HG03039 (cell line): ENCODE results near the gene PCDHB13.
"Not testable (repeated sequence)": the region's sequence is repeated elsewhere in the genome, so short reads cannot be mapped to it uniquely, and the experiment has no call there.

Source experiments
- ATAC-seq: cut with Tn5 transposase; IDR thresholded peaks from one replicate; pipeline ENCODE4 v1.9.1; 2021; ENCODE audit warnings: mild to moderate bottlenecking, moderate library complexity; ENCODE audit not compliant: unreplicated experiment

PCDHB13 gene

GRCh38 chr5:141213656-141214339 is at the start of gene PCDHB13:
TSS of gene PCDHB13 (plus strand) at chr5:141213919. CDS start at chr5:141214124, 205 bp downstream.
- not testable (repeated sequence) for ATAC-seq

DNA sequence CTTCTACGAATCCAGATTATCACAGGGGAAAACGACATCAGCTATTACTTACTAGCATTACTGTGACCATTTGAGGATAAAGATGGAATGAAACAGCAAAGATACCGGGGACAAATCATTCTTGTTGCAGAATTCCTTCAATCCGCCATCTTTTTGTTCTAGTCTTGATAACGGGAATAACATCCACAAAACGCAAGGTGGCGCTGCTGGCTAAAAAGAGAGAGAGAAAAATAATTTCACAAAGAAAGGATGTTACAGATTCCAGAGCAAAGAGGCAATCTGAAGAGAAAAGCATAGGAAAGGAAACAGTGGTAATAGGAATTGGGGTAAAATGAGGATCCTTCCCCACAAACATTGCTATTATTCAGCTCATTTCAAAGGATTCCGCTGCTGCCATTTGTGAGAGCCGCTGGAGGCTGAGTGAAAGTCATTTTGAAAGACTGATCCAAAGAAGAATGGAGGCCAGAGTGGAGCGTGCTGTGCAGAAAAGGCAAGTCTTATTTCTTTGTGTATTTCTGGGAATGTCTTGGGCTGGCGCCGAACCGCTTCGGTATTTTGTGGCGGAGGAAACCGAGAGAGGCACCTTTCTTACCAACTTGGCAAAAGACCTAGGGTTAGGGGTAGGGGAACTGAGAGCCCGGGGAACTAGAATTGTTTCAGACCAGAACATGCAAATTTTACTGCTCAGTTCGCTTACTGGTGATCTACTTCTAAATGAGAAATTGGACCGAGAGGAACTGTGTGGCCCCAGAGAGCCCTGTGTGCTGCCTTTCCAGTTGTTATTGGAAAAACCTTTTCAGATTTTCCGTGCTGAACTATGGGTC is 41.1 kb upstream of the PCDHB13 start, which contains the start of gene PCDHB7:
PCDHB7 (plus strand) TSS at position 264 of the 824 bp plus-strand sequence; CDS start at position 456, 192 bp downstream.
- ATAC-seq = no peak

- not testable (repeated sequence) for ATAC-seq
Measured at GRCh38 chr5:141174291-141175104, 39.2 kb upstream of the PCDHB13 start.

DNA sequence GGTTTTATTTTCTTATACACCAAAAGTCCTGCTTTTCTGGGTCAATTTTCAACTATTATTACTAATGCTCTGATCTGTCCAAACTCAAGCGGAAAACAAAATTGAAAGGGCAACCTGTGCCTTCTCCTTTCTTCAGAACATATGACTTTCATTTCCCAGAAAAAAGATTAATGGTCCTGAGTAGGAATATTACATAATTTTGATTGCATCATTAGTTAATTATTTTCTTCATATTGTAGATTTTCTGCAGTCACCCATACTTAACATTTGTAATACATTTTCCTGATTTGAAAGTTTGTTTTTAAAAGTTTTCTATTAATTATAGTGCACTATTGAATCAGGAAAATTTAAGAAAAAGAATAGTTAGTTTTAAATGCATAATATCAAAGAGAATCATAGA is 37.8 kb upstream of the PCDHB13 start:
- no peak for ATAC-seq

DNA sequence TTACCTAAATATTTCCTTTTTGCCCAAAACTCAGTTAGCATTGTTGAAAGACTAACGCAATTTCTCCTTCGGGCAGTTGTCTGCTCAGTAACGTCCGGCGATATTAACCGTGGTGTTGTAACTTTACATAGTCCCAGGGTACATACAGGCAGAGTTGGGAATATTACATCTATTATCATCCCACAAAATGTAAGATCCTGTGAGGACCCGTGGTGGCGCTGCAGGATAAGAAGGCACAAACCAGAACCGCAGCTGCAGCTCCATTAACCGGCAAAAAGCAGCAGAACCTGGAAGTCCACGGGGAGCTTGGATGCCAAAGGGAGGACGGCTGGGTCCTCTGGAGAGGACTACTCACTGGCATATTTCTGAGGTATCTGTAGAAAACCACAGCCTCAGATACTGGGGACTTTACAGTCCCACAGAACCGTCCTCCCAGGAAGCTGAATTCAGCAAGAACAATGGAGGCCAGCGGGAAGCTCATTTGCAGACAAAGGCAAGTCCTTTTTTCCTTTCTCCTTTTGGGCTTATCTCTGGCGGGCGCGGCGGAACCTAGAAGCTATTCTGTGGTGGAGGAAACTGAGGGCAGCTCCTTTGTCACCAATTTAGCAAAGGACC is 36.0 kb upstream of the PCDHB13 start, which contains the start of gene PCDHB8:
PCDHB8 (plus strand) TSS at position 214 of the 615 bp plus-strand sequence; CDS start at position 459, 245 bp downstream.
- ATAC-seq = not testable (repeated sequence)

DNA sequence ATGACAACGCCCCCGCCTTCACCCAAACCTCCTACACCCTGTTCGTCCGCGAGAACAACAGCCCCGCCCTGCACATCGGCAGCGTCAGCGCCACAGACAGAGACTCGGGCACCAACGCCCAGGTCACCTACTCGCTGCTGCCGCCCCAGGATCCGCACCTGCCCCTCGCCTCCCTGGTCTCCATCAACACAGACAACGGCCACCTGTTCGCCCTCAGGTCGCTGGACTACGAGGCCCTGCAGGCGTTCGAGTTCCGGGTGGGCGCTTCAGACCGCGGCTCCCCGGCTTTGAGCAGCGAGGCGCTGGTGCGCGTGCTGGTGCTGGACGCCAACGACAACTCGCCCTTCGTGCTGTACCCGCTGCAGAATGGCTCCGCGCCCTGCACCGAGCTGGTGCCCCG is 34.3 kb upstream of the PCDHB13 start:
- ATAC-seq = not testable (repeated sequence)

DNA sequence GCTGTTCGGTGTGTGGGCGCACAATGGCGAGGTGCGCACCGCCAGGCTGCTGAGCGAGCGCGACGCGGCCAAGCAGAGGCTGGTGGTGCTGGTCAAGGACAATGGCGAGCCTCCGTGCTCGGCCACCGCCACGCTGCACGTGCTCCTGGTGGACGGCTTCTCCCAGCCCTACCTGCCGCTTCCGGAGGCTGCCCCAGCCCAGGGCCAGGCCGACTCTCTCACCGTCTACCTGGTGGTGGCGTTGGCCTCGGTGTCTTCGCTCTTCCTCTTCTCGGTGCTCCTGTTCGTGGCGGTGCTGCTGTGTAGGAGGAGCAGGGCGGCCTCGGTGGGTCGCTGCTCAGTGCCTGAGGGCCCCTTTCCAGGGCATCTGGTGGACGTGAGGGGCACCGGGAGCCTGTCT is 33.8 kb upstream of the PCDHB13 start:
- not testable (repeated sequence) for ATAC-seq

- ATAC-seq = no peak
Measured at GRCh38 chr5:141180313-141180712, 33.4 kb upstream of the PCDHB13 start.

- ATAC-seq = no peak
Measured at GRCh38 chr5:141182248-141182647, 31.5 kb upstream of the PCDHB13 start, which contains the start of gene PCDHB16. TSS of gene PCDHB16 (plus strand) at chr5:141182387. CDS start at chr5:141182560, 173 bp downstream.

DNA sequence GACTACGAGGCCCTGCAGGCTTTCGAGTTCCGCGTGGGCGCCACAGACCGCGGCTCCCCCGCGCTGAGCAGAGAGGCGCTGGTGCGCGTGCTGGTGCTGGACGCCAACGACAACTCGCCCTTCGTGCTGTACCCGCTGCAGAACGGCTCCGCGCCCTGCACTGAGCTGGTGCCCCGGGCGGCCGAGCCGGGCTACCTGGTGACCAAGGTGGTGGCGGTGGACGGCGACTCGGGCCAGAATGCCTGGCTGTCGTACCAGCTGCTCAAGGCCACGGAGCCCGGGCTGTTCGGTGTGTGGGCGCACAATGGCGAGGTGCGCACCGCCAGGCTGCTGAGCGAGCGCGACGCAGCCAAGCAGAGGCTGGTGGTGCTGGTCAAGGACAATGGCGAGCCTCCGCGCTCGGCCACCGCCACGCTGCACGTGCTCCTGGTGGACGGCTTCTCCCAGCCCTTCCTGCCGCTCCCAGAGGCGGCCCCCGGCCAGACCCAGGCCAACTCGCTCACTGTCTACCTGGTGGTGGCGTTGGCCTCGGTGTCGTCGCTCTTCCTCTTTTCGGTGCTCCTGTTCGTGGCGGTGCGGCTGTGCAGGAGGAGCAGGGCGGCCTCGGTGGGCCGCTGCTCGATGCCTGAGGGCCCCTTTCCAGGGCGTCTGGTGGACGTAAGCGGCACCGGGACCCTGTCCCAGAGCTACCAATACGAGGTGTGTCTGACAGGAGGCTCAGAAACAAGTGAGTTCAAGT is 29.4 kb upstream of the PCDHB13 start:
- not testable (repeated sequence) for ATAC-seq

DNA sequence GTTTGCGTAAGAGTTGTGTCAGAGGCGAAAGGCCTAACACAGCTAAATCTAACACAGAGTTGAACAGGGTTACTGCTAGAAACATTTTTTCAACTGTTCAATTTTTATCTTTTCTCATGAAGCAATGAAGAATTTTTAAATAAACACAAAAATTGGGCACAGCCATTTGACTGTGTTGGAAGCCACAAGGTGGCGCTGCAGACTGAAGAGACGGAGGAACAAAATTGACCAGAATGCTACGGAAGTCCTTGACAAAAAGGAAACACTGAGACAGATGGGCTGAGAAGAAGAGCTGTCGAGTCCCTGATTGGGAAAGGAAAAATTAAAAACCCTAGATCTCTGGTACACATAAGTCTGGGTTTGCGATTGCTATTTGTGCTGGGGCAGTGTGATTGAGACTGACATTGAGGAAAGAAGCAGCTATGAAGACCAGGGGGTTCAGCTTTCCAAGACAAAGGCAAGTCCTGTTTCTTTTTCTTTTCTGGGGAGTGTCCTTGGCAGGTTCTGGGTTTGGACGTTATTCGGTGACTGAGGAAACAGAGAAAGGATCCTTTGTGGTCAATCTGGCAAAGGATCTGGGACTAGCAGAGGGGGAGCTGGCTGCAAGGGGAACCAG is 26.7 kb upstream of the PCDHB13 start, which contains the start of gene PCDHB9:
PCDHB9 (plus strand) TSS at position 265 of the 616 bp plus-strand sequence; CDS start at position 423, 158 bp downstream.
- ATAC-seq = no peak

DNA sequence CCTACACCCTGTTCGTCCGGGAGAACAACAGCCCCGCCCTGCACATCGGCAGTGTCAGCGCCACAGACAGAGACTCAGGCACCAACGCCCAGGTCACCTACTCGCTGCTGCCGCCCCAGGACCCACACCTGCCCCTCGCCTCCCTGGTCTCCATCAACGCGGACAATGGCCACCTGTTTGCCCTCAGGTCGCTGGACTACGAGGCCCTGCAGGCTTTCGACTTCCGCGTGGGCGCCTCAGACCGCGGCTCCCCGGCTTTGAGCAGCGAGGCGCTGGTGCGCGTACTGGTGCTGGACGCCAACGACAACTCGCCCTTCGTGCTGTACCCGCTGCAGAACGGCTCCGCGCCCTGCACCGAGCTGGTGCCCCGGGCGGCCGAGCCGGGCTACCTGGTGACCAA is 25.0 kb upstream of the PCDHB13 start:
- not testable (repeated sequence) for ATAC-seq

DNA sequence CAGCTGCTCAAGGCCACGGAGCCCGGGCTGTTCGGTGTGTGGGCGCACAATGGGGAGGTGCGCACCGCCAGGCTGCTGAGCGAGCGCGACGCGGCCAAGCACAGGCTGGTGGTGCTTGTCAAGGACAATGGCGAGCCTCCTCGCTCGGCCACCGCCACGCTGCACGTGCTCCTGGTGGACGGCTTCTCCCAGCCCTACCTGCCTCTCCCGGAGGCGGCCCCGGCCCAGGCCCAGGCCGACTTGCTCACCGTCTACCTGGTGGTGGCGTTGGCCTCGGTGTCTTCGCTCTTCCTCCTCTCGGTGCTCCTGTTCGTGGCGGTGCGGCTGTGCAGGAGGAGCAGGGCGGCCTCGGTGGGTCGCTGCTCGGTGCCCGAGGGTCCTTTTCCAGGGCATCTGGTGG is 24.6 kb upstream of the PCDHB13 start:
- ATAC-seq = not testable (repeated sequence)

DNA sequence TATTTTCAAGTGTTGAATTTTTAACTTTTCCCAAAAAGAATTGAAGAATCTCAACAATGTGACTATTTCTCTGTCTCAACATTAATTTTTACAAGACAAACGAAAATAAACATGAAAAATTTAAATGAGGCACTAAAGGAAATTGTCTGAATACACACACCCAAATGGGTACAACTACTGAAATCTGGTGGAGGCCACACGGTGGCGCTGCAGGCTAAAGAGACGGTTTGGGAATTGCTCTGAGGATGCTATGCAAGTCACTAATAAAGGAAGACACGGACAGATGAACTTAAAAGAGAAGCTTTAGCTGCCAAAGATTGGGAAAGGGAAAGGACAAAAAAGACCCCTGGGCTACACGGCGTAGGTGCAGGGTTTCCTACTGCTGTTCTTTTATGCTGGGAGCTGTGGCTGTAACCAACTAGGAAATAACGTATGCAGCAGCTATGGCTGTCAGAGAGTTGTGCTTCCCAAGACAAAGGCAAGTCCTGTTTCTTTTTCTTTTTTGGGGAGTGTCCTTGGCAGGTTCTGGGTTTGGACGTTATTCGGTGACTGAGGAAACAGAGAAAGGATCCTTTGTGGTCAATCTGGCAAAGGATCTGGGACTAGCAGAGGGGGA is 21.5 kb upstream of the PCDHB13 start, which contains the start of gene PCDHB10:
PCDHB10 (plus strand) TSS at position 244 of the 616 bp plus-strand sequence; CDS start at position 444, 200 bp downstream.
- no peak for ATAC-seq

DNA sequence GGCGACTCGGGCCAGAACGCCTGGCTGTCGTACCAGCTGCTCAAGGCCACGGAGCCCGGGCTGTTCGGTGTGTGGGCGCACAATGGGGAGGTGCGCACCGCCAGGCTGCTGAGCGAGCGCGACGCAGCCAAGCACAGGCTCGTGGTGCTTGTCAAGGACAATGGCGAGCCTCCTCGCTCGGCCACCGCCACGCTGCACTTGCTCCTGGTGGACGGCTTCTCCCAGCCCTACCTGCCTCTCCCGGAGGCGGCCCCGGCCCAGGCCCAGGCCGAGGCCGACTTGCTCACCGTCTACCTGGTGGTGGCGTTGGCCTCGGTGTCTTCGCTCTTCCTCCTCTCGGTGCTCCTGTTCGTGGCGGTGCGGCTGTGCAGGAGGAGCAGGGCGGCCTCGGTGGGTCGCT is 19.4 kb upstream of the PCDHB13 start:
- ATAC-seq = not testable (repeated sequence)

DNA sequence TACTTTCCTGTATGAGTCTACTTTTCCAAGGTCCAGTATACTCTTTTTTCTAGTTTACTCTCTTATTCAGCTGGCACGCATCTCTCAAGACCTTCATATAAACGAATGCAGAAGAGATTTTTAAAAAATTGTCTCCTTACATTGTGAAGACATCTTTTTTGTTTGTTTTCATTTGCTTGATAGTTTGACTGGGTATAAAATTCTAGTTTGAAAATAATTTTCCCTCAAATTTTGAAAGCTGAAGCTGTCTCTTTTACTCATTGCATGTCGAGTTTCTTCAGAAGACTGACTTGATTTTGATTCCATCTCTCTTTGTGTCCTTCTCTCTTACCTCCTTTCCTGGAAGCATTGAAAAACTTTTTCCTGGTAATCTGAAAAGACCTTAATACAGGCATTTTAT is 17.4 kb upstream of the PCDHB13 start:
- no peak for ATAC-seq

DNA sequence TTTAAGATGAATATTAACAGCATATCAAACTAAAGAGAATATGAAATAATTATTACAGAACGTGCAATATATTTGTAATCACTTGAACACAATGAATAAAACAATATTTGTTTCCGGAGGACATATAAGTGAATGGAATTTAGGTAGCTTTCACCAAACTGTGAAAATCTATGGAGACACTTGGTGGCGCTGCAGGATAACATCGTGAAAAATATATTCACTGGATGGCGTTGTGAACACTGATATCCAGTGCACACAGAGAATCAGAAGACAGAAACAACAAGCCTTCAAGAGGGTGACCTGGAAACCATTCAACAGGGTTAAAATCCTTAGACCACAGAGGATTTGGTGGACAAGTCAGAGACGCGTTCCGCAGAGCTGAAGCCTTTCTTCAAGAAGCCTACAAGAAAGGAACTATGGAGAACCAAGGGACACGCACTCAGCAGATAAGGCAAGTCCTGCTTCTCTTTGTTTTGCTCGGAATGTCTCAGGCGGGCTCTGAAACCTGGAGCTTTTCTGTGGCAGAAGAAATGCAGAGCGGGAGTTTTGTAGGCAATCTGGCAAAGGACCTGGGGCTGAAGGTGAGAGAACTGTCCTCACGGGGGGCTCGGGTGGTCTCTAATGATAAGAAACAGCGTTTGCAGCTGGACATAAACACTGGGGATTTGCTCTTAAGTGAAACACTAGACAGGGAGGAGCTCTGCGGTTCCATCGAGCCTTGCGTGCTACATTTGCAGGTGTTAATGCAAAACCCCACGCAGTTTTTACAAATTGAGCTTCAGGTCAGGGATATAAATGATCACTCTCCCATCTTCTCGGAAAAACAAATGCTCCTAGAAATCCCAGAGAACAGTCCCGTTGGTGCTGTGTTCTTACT is 14.1 kb upstream of the PCDHB13 start, which contains the start of gene PCDHB11:
PCDHB11 (plus strand) TSS at position 269 of the 877 bp plus-strand sequence; CDS start at position 417, 148 bp downstream.
- no peak for ATAC-seq
